BE2C (cell line): ENCODE measurements around the gene IQCE.

Experiments
- DNase-seq: peaks from one replicate; pipeline ENCODE4 v3.0.0-alpha.2; 2020
- H3K27me3 ChIP-seq: fragments of 250-450 bp; sonication (Bioruptor Pico); 2 replicates; pipeline ENCODE4 v1.5.1; 2020; ENCODE audit warnings: mild to moderate bottlenecking
- H3K36me3 ChIP-seq: fragments of 250-450 bp; sonication (Bioruptor Pico); 2 replicates; pipeline ENCODE4 v1.5.1; 2020; ENCODE audit warnings: mild to moderate bottlenecking
- H3K4me1 ChIP-seq: fragments of 250-450 bp; sonication (Bioruptor Pico); 2 replicates; pipeline ENCODE4 v1.5.1; 2020
- H3K4me3 ChIP-seq: 2 replicates; pipeline ENCODE4 v1.5.1; 2011; ENCODE audit warnings: low read depth, low read length
- H3K9me3 ChIP-seq: fragments of 250-450 bp; sonication (Bioruptor Pico); 2 replicates; pipeline ENCODE4 v1.5.1; 2020
- CTCF ChIP-seq: IDR thresholded peaks from 2 replicates; pipeline ENCODE4 v1.5.1; 2012; ENCODE audit warnings: mild to moderate bottlenecking, low read depth, low read length

The IQCE gene

GRCh38 chr7:2638224-2638991 lies 79.6 kb downstream of the IQCE start:
- Histone ChIP-seq H3K4me3 (no peak overlapping the region), H3K4me1 (peaks cover 47% of the 10 kb centered on the region), H3K9me3 (no peaks in the 10 kb centered on the region), H3K27me3 (no peaks in the 10 kb centered on the region), H3K36me3 (peaks cover 3% of the 10 kb centered on the region; the same call in 1 of the 2 replicates)
- DNase-seq: peak; percentile 55
- TF ChIP-seq CTCF: no peak

- Histone ChIP-seq H3K9me3 (no peaks in the 10 kb centered on the region), H3K4me3 (no peak overlapping the region), H3K4me1 (peaks cover 47% of the 10 kb centered on the region), H3K36me3 (peaks cover 3% of the 10 kb centered on the region; the same call in 1 of the 2 replicates), H3K27me3 (no peaks in the 10 kb centered on the region)
- DNase-seq: no peak
- TF ChIP-seq CTCF: no peak
Observed at GRCh38 chr7:2639181-2639681, 80.5 kb downstream of the IQCE start.

- H3K9me3 ChIP-seq: no peaks in the 10 kb centered on the region
- peaks cover 54% of the 10 kb centered on the region for H3K4me1 ChIP-seq
- H3K36me3 ChIP-seq: peaks cover 3% of the 10 kb centered on the region; the same call in 1 of the 2 replicates
- H3K27me3 ChIP-seq: no peaks in the 10 kb centered on the region
- H3K4me3 ChIP-seq: no peak overlapping the region
- no peak for DNase-seq
- no peak for TF ChIP-seq CTCF
Observed at GRCh38 chr7:2639695-2640481, 81.1 kb downstream of the IQCE start.

- Histone ChIP-seq H3K4me1 (peaks cover 59% of the 10 kb centered on the region), H3K4me3 (no peak overlapping the region), H3K9me3 (no peaks in the 10 kb centered on the region), H3K27me3 (no peaks in the 10 kb centered on the region), H3K36me3 (no peaks in the 10 kb centered on the region)
- no peak for TF ChIP-seq CTCF
- DNase-seq: no peak
Observed at GRCh38 chr7:2640482-2640830, 81.7 kb downstream of the IQCE start.

- Histone ChIP-seq H3K27me3 (no peaks in the 10 kb centered on the region), H3K4me3 (no peak overlapping the region), H3K9me3 (no peaks in the 10 kb centered on the region), H3K4me1 (peaks cover 62% of the 10 kb centered on the region), H3K36me3 (no peaks in the 10 kb centered on the region)
- no peak for DNase-seq
- no peak for TF ChIP-seq CTCF
Observed at GRCh38 chr7:2640846-2641316, 82.1 kb downstream of the IQCE start.
